Body of pancreas (tissue), 4 donors: Measurements from ENCODE around the gene SNTG2.

Source experiments
- CTCF ChIP-seq, 7 experiments: fragments of 450-650 bp in 4 of 7; fragments of 200-600 bp in 3 of 7; sonication (generic) in 3 of 7; IDR thresholded peaks; one replicate each; pipeline ENCODE4 v1.5.1; 2016 to 2019; ENCODE audit warnings: antibody characterized with exemption in 7 of 7
- POLR2A ChIP-seq, 3 donors: fragments of 450-650 bp; IDR thresholded peaks; one replicate each; pipeline ENCODE4 v1.6.1; 2016; ENCODE audit warnings: antibody characterized with exemption in 3 of 3, mild to moderate bottlenecking in 2 of 3

- TF ChIP-seq CTCF (IDR thresholded peaks at IDR 0.05) (no peak), POLR2A (IDR thresholded peaks at IDR 0.05) (no peak)
Observed at GRCh38 chr2:1079873-1080799, 129.5 kb downstream of the SNTG2 start.
